ENCODE measurements around the gene DCTN1.

The DCTN1 gene

DNA sequence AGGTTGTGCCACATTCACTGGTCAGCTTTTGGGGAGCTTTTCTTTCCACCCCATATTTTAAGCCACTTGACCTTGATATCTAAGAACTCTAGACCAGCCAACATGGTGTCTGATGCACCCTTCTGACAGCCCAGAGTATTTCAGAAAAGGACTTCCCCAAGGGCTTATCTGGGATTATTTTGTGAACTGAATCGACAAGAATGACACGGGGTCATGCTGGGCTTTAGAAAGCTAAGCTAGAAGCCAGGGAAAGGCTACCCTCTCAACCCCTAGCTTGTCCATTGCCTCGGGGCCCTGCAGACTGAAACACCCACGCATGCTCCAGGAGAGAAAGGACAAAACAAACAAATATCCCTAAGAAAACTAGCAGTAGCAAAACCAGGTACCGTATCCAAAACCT, 52.9 kb downstream of the DCTN1 start:
- no peak for DNase-seq

GRCh38 chr2:74325815-74326214, 54.3 kb downstream of the DCTN1 start:
- no peak for DNase-seq

GRCh38 chr2:74321737-74322136, 58.4 kb downstream of the DCTN1 start:
- no peak for DNase-seq

GRCh38 chr2:74317701-74318100, 62.4 kb downstream of the DCTN1 start:
- peak in 5 of 56 donors; percentile 4 to 13 (median 8) for DNase-seq

GRCh38 chr2:74316627-74317295, 63.4 kb downstream of the DCTN1 start:
- DNase-seq: no peak

- no peak for DNase-seq
Measured at GRCh38 chr2:74314107-74314506, 66.0 kb downstream of the DCTN1 start.

DNA sequence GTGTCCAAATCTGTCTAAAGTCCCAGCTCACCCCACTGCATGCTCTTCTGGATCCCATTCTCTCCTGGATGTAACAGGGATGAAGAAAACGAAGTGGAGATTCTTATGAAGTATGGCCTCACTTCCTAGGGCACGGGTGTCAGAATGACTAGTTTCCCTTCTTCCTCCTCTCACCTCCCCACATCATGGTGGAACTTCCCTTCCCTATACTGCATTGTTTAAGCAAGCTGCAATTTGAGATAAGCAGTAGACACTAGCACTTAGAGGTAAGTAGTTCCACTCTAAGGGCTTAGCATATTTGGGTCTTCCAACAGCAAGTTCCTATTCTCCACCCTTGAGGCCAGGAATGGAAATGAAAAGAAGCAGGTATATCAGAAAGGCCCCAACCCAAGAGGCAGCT, 66.6 kb downstream of the DCTN1 start:
- DNase-seq: no peak

GRCh38 chr2:74312913-74313312, 67.2 kb downstream of the DCTN1 start:
- no peak for DNase-seq

Measured in nucleus accumbens (tissue), 56 donors.